GM18511 (cell line): ENCODE measurements around the gene SSR2.
A peak's percentile ranks its signal among the peaks of the same experiment; 100 is the strongest.

ENCODE experiments used
- ATAC-seq: cut with Tn5 transposase; IDR thresholded peaks from one replicate; pipeline ENCODE4 v1.9.1; 2021; ENCODE audit warnings: mild to moderate bottlenecking, moderate library complexity; ENCODE audit not compliant: unreplicated experiment

The SSR2 gene

DNA sequence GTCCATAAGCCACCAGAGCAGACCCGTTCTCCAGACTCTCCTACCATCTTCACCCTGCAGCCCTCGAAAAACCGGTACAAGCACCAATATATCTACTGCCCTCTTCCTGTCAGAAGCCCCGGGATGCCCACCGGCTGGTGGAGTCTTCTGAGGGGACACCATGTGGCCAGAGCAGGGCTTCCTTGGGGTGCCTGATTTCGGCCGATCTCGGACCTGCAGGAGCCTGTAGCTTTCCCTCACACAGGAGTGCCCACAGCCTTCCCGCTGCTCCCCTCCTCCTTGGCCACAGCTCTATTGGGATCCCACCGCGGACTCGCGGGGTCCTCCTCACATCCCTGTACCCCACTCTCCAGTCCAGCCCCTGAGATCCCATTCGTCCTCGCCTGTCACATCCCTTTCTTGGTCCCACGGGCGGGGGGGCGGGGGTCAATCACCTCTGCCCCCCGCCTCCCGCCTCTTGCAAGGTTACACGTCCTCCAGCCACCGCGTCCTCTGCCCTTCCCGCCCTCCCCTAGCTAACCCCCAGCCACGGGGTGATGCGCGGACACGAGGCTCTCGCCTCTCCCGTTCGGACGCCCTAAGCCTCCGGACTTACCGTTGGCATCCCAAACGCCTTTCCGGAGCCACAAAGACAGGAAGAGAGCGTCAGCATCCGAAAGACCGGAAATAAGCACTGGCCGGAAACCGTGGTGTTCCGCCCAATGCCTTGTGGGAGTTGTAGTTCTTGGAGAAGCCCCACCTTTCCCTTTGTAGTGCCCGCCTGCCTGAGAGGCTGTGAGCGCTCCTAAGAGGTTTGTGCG, at the start of gene SSR2:
Gene SSR2 (minus strand): TSS at position 659 of the 800 bp plus-strand sequence. CDS start 784 bp downstream, outside the sequence.
- peak; percentile 98 for ATAC-seq

DNA sequence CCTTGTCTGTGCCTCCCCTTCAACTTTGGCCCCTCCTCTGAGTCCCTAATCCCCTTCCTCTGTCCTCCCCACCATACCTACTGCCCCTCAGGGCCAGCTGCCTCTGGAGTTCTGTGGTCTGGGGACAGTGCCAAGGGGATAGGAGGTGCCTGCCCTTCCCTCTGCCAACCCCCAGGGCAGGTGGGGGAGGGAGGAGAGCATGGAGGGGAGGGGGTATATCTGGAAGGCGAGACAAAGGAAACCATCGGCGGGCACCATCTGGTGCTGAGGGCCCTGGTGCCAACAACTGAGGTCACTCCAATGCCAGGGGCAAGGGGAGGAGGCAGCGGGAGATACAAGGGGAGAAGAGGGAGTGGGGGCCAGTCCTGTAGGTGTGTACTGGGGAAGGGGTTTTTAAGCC, 49.8 kb upstream of the SSR2 start:
- no peak for ATAC-seq

DNA sequence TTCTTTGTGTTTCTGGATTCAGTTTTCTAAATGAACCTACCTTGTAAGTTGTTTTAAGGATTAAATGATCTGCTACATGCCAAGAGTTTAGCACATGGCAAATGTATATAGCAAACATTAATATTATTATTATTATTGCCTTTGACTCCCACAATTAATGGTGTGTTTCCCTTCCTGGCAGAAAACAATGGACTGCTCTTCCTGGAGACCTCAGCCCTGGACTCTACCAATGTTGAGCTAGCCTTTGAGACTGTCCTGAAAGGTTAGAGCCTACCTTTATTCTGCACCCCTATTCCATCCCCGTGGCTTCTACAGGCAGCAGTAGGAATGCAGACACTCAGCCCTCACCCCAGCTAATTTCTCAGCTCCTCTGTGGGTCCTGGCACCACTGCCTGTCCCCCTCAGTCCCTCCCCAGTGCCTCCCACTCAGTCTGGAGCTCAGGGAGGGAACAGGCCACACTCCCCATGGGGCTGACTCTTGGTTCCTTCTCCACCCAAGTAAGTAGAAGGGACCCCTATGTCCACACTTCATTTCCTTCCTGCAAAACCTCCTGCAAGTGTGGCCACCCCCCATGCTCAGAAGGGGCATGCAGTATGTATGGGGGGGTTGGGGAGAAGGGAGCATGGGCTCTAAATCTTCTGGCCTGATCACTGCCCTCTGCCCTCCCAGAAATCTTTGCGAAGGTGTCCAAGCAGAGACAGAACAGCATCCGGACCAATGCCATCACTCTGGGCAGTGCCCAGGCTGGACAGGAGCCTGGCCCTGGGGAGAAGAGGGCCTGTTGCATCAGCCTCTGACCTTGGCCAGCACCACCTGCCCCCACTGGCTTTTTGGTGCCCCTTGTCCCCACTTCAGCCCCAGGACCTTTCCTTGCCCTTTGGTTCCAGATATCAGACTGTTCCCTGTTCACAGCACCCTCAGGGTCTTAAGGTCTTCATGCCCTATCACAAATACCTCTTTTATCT, 49.0 kb upstream of the SSR2 start:
- ATAC-seq = no peak

DNA sequence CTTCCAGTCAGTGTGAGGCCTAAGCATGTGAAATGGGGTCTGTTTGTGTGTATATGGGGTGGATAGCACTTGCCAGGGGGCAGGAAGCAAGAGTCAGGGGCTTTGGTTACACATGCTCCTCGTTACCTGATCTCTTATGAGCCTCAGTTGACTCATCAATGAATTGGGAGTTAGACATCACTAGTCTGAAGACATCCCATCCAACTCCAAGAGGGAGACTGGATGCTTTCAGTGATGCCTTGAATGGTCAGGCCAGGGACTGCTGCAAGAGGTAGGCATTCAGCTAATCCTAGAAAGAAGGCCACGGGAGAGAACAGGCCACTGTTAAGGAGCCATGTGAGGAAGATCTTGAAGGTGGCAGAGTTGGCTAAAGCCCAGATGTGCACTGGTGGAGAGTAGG, 46.5 kb upstream of the SSR2 start:
- no peak for ATAC-seq

DNA sequence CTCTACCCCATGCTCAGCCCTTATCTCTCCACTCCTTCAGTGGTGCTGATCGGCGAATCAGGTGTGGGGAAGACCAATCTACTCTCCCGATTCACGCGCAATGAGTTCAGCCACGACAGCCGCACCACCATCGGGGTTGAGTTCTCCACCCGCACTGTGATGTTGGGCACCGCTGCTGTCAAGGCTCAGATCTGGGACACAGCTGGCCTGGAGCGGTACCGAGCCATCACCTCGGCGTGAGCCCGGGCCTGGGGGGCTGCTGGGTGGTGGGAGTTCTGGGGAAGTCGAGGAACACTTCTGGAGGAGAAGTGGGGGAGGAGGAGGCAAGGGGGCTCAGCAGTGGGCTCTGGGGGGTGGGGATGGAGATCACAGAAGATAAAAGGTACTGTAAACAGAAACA, 45.1 kb upstream of the SSR2 start:
- ATAC-seq = no peak

DNA sequence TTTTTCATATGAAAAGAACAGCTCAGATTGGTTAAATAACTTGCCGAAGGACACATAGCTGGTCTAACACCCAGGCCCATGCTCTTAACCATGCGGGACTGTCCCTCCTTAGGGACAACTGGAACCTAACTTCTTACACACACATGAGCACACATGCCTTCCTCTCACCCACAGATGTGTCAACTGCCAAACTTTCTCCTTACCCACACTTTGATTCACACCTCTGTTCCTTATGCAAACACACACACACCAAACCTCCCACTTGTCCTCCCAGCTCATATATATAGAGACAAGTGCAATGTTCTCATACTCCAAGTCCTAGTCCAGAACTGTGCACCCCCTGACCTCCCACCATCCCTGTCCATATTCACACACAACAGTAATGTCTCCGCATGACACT, 44.5 kb upstream of the SSR2 start:
- no peak for ATAC-seq

DNA sequence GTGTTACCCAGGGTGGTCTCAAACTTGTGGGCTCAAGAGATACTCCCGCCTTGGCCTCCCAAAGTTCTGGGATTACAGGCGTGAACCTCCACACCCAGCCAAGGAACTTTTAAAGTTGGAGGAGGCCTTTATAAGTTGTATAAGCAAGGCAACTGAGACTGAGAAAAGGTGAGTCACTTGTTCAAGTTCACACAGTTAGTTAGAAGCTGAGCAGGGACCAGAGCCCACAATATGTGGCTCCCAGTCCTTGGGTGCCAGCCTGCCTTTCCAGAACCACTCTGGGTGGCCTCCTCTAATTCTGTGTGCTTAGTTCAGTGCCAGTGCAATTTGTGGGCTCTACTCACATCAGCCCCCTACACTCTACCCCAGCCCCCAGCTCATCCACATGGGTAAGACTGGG, 43.9 kb upstream of the SSR2 start:
- ATAC-seq = no peak

DNA sequence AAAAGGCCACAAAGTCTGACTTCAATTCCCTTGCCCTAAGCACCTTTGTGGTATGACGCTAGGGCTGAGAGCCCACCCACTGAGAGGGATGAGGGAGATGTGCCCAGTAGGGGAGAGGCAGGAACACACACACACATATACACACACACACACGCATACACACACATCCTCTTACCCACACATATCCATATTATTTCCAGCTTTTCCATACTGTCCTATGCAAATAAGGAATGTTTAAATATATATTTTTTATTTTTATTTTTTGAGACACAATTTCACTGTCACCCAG, 43.2 kb upstream of the SSR2 start:
- no peak for ATAC-seq

DNA sequence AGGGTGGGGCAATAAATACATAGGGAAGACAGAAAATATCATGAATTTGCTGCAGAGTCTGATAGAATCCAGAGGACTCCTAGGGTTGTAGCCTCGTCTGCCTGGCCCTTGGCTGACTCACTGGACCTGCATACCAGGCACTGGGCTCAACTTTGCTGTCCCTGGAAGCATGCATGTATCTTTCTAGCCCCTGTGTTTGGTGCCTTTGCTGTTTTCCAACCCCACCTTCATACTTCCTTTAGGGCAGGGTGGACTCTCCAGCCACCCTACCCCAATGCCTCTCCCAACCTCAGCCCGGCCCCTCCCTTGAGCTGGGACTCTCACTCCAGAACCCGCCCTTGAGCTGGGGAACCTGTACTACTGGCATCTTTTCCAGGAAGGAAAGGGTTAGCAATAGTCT, 41.4 kb upstream of the SSR2 start:
- no peak for ATAC-seq

DNA sequence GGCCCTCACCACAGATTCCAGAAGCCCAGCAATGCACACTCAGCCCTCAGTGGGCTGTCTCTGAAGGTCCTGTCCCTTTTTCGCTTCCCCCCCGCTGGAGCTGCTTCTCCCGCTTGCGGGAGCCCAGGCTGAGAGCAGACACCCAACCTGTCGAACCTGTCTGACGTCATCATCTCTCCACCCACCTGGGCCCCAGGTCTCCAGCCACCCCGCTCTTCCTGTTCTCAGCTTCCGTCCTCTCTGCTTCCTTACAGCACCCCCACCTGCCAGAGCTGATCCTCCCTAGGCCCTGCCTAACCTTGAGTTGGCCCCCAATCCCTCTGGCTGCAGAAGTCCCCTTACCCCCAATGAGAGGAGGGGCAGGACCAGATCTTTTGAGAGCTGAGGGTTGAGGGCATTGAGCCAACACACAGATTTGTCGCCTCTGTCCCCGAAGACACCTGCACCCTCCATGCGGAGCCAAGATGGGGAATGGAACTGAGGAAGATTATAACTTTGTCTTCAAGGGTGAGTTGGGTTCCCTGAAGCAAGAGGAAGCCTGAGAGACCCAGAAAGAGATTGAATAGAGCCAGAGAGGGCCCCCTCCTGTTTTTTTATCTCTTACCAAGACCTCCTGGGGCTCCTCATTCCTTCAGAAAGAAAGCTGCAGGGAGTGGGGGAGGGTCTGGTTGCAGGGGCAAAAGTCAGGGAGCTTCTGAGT, 40.3 kb upstream of the SSR2 start, which contains the start of gene RAB25:
Gene RAB25 (plus strand): TSS at position 224 of the 700 bp plus-strand sequence. CDS start 241 bp downstream, at position 465.
- no peak for ATAC-seq

DNA sequence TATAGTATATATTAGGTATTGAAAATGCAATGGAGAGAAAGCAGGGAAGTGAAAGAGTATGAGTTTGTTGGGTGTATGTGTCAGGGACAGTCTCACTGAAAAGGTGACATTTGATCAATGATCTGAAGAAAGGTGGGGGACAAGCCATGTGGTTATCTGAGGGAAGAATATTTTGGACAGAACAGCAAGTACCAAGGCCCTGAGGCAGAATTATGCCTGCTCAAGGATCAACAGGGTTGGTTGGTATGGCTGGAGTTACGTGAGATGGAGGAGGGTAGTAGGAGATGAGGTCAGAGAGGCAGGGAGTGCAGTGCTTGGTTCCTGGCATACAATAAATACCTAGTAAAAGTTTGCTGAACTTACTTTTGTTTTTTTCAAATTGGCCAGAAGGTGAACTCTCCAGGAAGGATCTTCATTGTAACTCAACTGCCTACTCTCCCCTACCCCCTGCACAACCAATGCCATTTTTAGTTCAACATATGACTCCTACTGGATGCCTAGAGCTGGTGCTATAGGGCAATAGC, 35.6 kb upstream of the SSR2 start:
- ATAC-seq = no peak

DNA sequence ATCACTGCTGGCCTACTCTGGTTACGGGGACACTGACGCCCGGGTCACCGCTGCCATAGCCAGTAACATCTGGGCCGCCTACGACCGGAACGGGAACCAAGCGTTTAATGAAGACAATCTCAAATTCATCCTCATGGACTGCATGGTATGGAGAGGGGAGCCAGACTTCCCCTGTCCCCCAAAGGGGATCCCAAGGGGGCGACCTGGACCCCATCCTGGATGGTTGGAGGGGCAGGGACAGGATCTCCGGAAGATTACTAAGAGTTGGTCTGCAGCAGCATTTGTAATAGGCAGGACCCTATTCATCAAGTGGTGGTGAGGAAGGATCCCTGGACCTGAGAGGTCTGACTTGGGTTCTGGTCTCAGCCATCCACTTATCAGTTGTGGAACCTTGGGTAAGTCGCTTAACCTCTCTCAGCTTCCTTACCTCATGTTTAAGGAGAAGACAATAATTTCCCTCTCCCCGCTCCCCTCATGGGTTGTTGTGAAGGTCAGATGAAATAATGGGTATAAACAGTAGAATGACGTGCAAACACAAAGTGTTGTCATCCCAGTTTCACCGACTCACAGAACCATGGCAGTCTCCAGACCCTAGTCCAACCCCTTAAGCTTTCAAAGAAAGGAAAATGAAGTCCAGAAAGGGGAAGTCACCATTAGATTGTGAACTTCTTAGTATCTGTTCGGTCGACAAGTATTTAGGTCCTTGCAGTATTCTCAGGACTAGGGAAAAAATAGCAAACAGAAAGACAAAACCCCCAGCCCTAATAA, 34.7 kb upstream of the SSR2 start:
- no peak for ATAC-seq

DNA sequence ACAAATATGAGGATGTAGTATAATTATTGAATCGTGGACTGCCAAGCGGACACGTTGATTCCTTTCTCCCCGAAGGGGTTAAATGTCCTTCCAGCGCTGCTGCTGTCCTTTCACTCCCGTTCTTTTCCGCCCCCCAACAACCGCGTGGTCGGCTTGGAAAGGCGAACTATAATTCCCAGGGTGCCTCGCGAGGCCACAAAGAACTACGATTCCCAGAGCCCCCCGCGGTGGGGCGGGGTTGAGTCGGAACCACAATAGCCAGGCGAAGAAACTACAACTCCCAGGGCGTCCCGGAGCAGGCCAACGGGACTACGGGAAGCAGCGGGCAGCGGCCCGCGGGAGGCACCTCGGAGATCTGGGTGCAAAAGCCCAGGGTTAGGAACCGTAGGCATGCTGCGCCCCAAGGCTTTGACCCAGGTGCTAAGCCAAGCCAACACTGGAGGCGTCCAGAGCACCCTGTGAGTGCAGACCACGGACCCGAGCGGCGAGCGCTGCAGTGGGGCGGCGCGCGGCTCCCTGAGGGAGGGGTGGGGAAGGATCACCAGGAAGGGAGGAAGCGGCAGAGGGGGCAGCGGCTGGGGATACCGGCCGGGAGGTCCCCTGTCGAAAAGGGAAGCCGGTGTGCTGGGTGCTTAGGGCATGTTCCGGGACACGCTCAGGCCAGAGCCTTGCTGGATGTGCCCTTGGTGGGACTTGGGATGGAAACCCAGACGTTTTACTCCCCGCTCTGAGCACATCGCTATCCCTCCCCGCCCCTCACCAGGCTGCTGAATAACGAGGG, 33.9 kb upstream of the SSR2 start, which contains the start of gene LAMTOR2:
Gene LAMTOR2 (plus strand): TSS at position 283 of the 781 bp plus-strand sequence. CDS start 108 bp downstream, at position 391.
- peak; percentile 82 for ATAC-seq

DNA sequence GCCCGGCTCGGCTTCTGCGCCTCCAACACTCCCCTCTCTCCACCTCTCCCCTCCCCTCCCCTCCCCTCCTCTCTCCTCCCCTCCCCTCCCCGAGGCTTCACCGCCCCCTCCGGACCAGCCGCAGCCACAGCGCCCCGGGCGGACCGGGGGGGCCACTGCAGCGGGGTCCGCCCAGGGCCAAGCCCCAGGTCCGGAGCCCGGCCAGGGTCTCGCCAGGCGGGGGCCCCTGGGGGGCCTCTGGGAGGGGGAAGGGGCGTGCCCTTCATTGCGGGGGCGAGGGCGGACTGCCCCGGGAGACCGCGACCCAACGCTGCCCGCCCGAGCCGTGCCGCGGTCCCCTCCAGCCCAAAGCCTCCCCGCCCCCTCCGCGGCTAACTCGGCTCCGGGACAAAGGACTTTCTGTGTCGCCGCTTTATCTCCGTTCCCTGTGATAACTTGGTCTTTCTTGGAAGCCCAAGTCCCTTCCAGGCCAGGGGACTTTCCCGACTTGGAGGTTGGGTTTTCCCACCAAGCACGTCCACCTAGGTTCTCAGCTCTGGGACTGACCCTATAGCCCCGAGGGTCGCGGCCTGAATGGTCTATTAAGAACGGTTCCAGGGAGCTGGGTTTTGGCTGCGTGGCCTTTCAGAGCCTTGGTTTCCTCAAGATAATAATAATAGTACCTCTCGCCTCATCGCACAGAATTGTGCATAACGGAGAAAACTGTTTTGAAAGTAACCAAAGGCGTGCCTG, 33.2 kb upstream of the SSR2 start, which contains the start of gene UBQLN4:
Gene UBQLN4 (minus strand): TSS at position 31 of the 732 bp plus-strand sequence. CDS start 97 bp downstream, outside the sequence.
- ATAC-seq = peak; percentile 35

DNA sequence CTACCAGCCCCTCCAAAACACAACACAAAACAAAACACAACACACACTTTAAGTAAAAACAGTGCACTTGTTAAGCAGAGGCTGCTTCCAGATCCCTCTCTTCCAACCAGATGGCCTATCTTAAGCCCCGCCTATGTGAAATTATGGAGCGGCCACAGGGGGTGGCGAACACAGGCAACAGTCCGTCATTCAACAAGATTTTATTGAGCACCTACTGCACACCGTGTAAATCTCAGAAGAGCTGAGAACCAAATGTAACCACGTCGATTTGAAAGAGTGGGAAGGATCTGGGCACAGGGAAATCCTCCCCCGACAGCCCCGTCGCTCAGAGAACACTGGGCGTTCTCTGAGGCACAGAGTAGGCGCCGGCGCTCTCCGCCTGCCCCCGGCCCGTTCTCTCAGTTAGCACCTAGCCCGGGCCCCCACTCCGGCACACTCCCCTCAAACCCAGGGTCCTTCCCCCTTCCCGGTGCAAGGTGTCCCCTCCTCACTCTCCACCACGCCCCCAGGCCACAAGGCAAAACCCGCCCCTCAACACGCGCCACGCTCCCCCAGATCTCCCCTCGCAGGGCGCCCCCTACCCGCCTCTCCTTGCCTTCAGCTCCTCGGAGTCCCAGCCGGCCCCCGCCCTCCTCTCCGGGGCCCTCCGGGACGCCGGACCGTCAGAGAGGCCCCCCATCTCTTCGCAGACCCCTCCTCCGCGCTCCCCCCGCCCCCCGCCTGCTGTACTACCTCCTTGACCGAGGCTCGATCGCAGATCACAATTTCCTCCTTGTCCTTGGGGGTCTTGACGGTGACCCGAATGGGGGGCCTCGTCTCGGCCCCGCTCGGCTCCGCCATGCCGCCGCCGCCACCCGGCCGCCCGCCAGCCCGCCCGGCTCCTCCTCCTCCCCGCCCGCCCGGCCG, 32.4 kb upstream of the SSR2 start:
- ATAC-seq = peak; percentile 21

DNA sequence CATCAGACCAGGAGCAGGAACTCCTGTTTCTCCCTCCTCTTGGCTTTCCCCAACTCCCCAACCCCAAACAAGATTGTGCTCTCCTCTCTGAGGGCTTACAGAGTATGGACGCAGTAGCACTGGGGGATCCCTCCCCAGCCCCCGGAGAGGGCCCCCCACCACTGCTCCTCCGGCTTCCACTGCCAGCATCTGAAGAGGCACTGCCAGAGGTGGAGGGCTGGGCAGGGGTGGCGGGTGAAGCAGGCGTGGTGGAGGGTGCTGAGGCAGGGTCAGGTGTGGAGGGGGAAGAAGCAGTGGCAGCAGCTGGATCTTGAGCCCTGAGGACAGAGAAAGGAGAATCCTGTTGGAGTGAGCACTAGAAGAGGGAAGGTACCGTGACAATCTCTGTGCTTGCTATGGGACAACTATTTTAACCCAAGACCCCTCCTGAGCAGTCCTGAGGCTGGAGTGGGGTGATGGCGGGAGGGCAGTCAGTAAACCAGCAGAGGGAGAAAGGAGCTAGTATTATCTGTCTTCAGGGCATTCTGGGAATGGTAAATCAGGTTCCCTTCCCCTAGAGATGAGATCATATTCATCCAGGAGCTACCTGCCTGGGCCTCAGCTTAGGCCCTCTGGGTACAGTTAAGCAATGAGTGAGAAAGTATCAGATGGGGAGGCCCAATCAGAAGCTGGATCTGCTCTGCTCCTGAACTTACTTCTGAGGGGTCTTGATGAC, 30.4 kb upstream of the SSR2 start:
- ATAC-seq = no peak

DNA sequence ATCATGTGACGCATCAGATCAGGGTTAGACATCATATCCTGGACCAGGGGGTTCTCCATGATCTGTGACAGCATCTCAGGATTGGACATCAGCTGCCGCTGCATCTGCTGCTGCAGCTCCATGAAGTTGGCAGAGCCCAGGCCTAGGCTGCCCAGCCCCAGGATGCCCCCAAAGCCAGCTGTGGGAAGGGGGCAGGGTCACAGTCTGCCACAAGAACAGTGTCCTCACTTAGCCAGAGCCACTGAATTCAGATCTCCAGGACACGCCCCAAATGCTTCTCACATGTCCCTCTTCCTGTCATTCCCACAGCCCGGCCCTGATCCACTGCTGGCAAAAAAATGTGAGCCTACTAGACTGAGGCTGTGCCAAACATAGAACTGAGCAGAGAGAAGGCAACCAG, 29.6 kb upstream of the SSR2 start:
- no peak for ATAC-seq
